ENCODE measurements around the gene DGCR6L. TPM values are rescaled to one million over a fixed set of nuclear protein-coding genes. Genes with fewer than 3 reads are reported as not detected.
"Not testable (repeated sequence)": the region's sequence is repeated elsewhere in the genome, so short reads cannot be mapped to it uniquely, and the experiment has no call there.

DGCR6L gene
- total and polyA plus RNA-seq, 7 experiments from 2014 or later, result 29.4 to 158 (median 43.8) TPM

- H3K36me3 Mint-ChIP-seq; ATAC-seq; H3K36me3 ChIP-seq (ENCODE audit: control insufficient read depth in 2 of 3, insufficient read depth in 3 of 3, low read length in 3 of 3); DNase-seq; H3K27me3 Mint-ChIP-seq; POLR2A ChIA-PET; H3K4me1 Mint-ChIP-seq; H3K4me3 ChIP-seq (ENCODE audit: low read length); H3K4me1 ChIP-seq (ENCODE audit: control insufficient read depth in 2 of 2, insufficient read depth in 2 of 2, low read length in 2 of 2); H3K27me3 ChIP-seq (ENCODE audit: control insufficient read depth in 2 of 2, insufficient read depth in 2 of 2, low read length in 2 of 2); H3K9me3 Mint-ChIP-seq; H3K27ac ChIP-seq (ENCODE audit: low read depth, low read length); CTCF ChIA-PET; H3K9me3 ChIP-seq (ENCODE audit: control insufficient read depth in 2 of 3, low read length in 3 of 3); H3K4me3 Mint-ChIP-seq; intact Hi-C loops (cut with micrococcal nuclease): not testable (repeated sequence)
- H3K27ac Mint-ChIP-seq, result peak overlapping the region in 1 of 9 donors; percentile 12
Measured at GRCh38 chr22:20286784-20287423, 33.0 kb downstream of the DGCR6L start.

DNA sequence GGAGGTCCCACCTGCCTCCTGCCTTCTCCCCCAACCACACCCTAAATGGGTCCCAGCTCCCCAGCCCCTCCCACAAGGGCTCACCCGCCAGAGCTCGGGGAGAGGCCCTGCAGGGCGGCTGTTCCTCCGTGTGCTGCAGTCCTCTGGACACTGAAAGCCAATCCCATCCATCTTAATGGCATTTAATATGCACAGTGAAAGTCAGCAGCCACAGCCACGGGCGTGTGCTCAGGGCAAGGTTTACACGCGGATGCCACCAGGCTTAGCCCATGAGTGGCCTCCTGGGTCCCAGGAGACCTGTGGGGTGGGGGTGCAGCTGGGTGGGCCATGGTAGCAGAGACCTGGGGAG, 33.6 kb downstream of the DGCR6L start:
- H3K27ac ChIP-seq (ENCODE audit: low read depth, low read length); H3K27ac Mint-ChIP-seq; H3K27me3 ChIP-seq (ENCODE audit: control insufficient read depth in 2 of 2, insufficient read depth in 2 of 2, low read length in 2 of 2); H3K36me3 Mint-ChIP-seq; POLR2A ChIA-PET; H3K4me3 ChIP-seq (ENCODE audit: low read length); H3K36me3 ChIP-seq (ENCODE audit: control insufficient read depth in 2 of 3, insufficient read depth in 3 of 3, low read length in 3 of 3); H3K9me3 ChIP-seq (ENCODE audit: control insufficient read depth in 2 of 3, low read length in 3 of 3); DNase-seq; H3K9me3 Mint-ChIP-seq; intact Hi-C loops (cut with micrococcal nuclease); ATAC-seq; H3K27me3 Mint-ChIP-seq; H3K4me1 ChIP-seq (ENCODE audit: control insufficient read depth in 2 of 2, insufficient read depth in 2 of 2, low read length in 2 of 2); H3K4me1 Mint-ChIP-seq: not testable (repeated sequence)
- peak overlapping the region in 1 of 10 donors; percentile 13 for H3K4me3 Mint-ChIP-seq
- CTCF ChIA-PET, result interaction anchor here (0.9 kb wide), 1 partner anchor 129 kb away, joined by 6 read pairs; no protein-coding TSS in a partner anchor

- H3K4me1 ChIP-seq (ENCODE audit: control insufficient read depth in 2 of 2, insufficient read depth in 2 of 2, low read length in 2 of 2); H3K4me1 Mint-ChIP-seq; H3K27ac Mint-ChIP-seq; H3K36me3 Mint-ChIP-seq; H3K9me3 Mint-ChIP-seq; H3K4me3 ChIP-seq (ENCODE audit: low read length); H3K27ac ChIP-seq (ENCODE audit: low read depth, low read length); H3K4me3 Mint-ChIP-seq; H3K27me3 ChIP-seq (ENCODE audit: control insufficient read depth in 2 of 2, insufficient read depth in 2 of 2, low read length in 2 of 2); H3K27me3 Mint-ChIP-seq; POLR2A ChIA-PET; H3K36me3 ChIP-seq (ENCODE audit: control insufficient read depth in 2 of 3, insufficient read depth in 3 of 3, low read length in 3 of 3); H3K9me3 ChIP-seq (ENCODE audit: control insufficient read depth in 2 of 3, low read length in 3 of 3): not testable (repeated sequence)
- CTCF ChIA-PET, result interaction anchor here (0.9 to 1.2 kb wide), 3 partner anchors 129 to 132 kb away, joined by 3 to 7 read pairs (median 6); no protein-coding TSS in a partner anchor
- intact Hi-C loops (cut with micrococcal nuclease), result loop anchor here (1.0 to 2.0 kb wide), 3 partner anchors 17 to 128 kb away; partner anchors contain the start of gene RTN4R (in 1 of the 2)
- peak; percentile 49 to 85 (median 65) for DNase-seq
- peak; percentile 85 for ATAC-seq
Measured at GRCh38 chr22:20285473-20286311, 34.2 kb downstream of the DGCR6L start.

DNA sequence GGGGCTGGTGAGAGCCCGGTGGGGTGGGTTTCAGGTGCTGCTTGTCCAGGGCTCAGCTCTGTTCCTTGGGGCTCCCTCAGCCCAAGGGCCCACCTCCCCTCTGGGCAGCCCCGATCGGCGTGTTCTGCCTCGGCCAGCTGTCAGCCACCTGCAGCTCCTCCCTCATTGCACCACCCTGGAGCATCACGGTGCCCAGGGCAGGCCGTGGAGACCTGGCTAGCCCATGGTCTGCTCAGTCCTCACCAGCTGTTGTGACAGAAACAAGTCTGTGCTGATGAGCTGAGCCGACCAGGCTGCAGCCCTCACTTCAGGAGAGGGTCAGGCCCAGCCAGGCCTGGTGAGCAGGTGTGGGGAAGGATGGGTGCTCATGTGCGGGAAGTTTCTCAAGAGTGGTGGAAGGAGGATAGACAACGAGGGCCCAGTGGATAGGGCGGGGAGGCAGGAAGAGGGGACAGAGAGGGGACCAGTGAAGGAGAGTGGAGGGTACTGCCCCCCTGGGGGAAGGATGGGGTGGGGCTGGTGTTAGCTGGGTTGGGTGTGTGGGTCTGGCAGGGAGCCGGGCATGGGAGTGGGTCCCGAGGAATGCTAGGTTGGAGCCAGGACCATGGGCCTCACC, 35.3 kb downstream of the DGCR6L start:
- no peak overlapping the region for H3K4me3 ChIP-seq (ENCODE audit: low read length)
- no peak overlapping the region for H3K4me3 Mint-ChIP-seq
- H3K9me3 Mint-ChIP-seq, result peaks cover 0 to 1% (median 0%) of the 10 kb centered on the region in 11 donors
- peak overlapping the region in 2 of 9 donors; percentile 24 to 60 for H3K27ac Mint-ChIP-seq
- H3K27ac ChIP-seq (ENCODE audit: low read depth, low read length), result no peak overlapping the region
- no peaks in the 10 kb centered on the region for H3K9me3 ChIP-seq (ENCODE audit: control insufficient read depth in 2 of 3, low read length in 3 of 3)
- no peaks in the 10 kb centered on the region for H3K36me3 Mint-ChIP-seq
- intact Hi-C loops (cut with micrococcal nuclease), result loop anchor here (1.0 to 2.0 kb wide), 3 partner anchors 16 to 127 kb away; partner anchors contain the start of gene RTN4R (in 1 of the 2)
- H3K4me1 ChIP-seq (ENCODE audit: control insufficient read depth in 2 of 2, insufficient read depth in 2 of 2, low read length in 2 of 2), result no peaks in the 10 kb centered on the region
- POLR2A ChIA-PET, result no interaction called here
- H3K27me3 Mint-ChIP-seq, result no peaks in the 10 kb centered on the region
- no peaks in the 10 kb centered on the region for H3K4me1 Mint-ChIP-seq
- ATAC-seq (no peak), DNase-seq (no peak)
- H3K36me3 ChIP-seq (ENCODE audit: control insufficient read depth in 2 of 3, insufficient read depth in 3 of 3, low read length in 3 of 3), result no peaks in the 10 kb centered on the region
- H3K27me3 ChIP-seq (ENCODE audit: control insufficient read depth in 2 of 2, insufficient read depth in 2 of 2, low read length in 2 of 2), result no peaks in the 10 kb centered on the region
- CTCF ChIA-PET, result interaction anchor here (0.9 to 1.2 kb wide), 4 partner anchors 125 to 179 kb away, joined by 3 to 7 read pairs (median 4); no protein-coding TSS in a partner anchor

GRCh38 chr22:20283674-20284066, 36.2 kb downstream of the DGCR6L start:
- no peaks in the 10 kb centered on the region for H3K36me3 ChIP-seq (ENCODE audit: control insufficient read depth in 2 of 3, insufficient read depth in 3 of 3, low read length in 3 of 3)
- no peaks in the 10 kb centered on the region for H3K9me3 ChIP-seq (ENCODE audit: control insufficient read depth in 2 of 3, low read length in 3 of 3)
- POLR2A ChIA-PET, result no interaction called here
- Mint-ChIP-seq H3K27me3 (no peaks in the 10 kb centered on the region), H3K27ac (no peak overlapping the region), H3K4me3 (no peak overlapping the region), H3K36me3 (no peaks in the 10 kb centered on the region), H3K4me1 (no peaks in the 10 kb centered on the region), H3K9me3 (peaks cover 0 to 1% (median 0%) of the 10 kb centered on the region in 11 donors)
- ATAC-seq, result no peak
- H3K27ac ChIP-seq (ENCODE audit: low read depth, low read length), result no peak overlapping the region
- no peaks in the 10 kb centered on the region for H3K4me1 ChIP-seq (ENCODE audit: control insufficient read depth in 2 of 2, insufficient read depth in 2 of 2, low read length in 2 of 2)
- no peak overlapping the region for H3K4me3 ChIP-seq (ENCODE audit: low read length)
- CTCF ChIA-PET, result interaction anchor here (1.0 to 2.1 kb wide), 2 partner anchors 124 to 126 kb away, joined by 3 to 5 read pairs; no protein-coding TSS in a partner anchor
- intact Hi-C loops (cut with micrococcal nuclease), result loop anchor here in 1 of 2 donors (2.0 kb wide), 1 partner anchor 15 kb away; the partner anchor contains the start of gene RTN4R
- no peak for DNase-seq
- no peaks in the 10 kb centered on the region for H3K27me3 ChIP-seq (ENCODE audit: control insufficient read depth in 2 of 2, insufficient read depth in 2 of 2, low read length in 2 of 2)

DNA sequence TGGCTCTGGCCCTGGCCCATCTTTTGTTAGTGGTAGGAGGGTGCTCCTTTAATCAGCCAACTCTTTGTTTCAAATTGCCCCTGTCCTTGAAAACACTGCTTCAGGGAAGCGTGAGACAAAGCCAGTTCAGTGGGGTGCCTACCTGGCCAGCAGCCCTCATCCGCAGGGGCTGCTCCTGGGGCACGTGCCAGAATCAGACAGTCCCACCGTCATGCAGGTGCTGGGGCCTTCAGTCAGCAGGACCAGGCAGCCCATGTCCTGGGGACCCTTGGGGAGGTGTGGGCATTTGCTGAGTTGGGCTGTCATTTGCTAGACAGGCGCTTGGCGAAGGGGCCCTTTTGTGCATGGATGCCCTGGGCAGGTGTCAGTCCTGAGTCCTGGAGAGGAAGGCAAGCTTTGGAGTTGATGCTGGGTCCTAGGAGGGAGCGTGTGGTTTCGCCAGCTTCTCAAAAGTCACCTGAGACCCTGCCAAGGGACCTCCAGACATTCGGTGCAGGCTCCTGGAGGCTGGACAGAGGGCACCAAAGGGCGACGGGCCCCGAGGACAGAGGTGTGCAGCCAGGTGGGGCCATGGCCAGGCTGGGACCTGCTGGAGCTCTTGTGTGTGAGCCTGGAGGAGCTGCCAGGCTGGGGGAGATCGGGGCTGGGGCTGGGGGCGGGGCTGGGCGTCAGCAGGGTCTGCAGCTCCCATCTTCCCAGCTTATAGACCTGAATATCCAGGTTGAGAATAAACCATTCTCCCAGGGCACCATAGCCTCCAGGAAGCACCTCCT, 36.8 kb downstream of the DGCR6L start:
- H3K9me3 ChIP-seq (ENCODE audit: control insufficient read depth in 2 of 3, low read length in 3 of 3), result no peaks in the 10 kb centered on the region
- intact Hi-C loops (cut with micrococcal nuclease), result no loop called here
- H3K4me3 ChIP-seq (ENCODE audit: low read length), result no peak overlapping the region
- no peaks in the 10 kb centered on the region for H3K36me3 ChIP-seq (ENCODE audit: control insufficient read depth in 2 of 3, insufficient read depth in 3 of 3, low read length in 3 of 3)
- Mint-ChIP-seq H3K27me3 (no peaks in the 10 kb centered on the region), H3K9me3 (peaks cover 0 to 1% (median 0%) of the 10 kb centered on the region in 11 donors), H3K4me3 (no peak overlapping the region), H3K27ac (no peak overlapping the region), H3K4me1 (no peaks in the 10 kb centered on the region), H3K36me3 (no peaks in the 10 kb centered on the region)
- ChIA-PET CTCF (interaction anchor here (2.1 kb wide), 1 partner anchor 126 kb away, joined by 5 read pairs; no protein-coding TSS in a partner anchor), POLR2A (no interaction called here)
- no peaks in the 10 kb centered on the region for H3K27me3 ChIP-seq (ENCODE audit: control insufficient read depth in 2 of 2, insufficient read depth in 2 of 2, low read length in 2 of 2)
- no peaks in the 10 kb centered on the region for H3K4me1 ChIP-seq (ENCODE audit: control insufficient read depth in 2 of 2, insufficient read depth in 2 of 2, low read length in 2 of 2)
- no peak overlapping the region for H3K27ac ChIP-seq (ENCODE audit: low read depth, low read length)
- no peak for DNase-seq
- ATAC-seq, result no peak

Data from naive thymus-derived CD4-positive, alpha-beta T cell (primary cell).